Nephron (organoid): ENCODE results near the gene SNAPC2.
A peak's percentile ranks its signal among the peaks of the same experiment; 100 is the strongest.

ENCODE experiments used
- H3K27ac Mint-ChIP-seq, 3 experiments: 2 replicates each; pipeline ENCODE4 v1.8.0; 2020; ENCODE audit warnings: mixed read lengths in 3 of 3, mild to moderate bottlenecking in 2 of 3, moderate library complexity in 1 of 3
- H3K27me3 Mint-ChIP-seq: 2 replicates; pipeline ENCODE4 v1.8.0; 2021; ENCODE audit warnings: low read depth, mild to moderate bottlenecking, moderate library complexity, mixed read lengths
- H3K36me3 Mint-ChIP-seq: 2 replicates; pipeline ENCODE4 v1.8.0; 2020; ENCODE audit warnings: low read depth, mixed read lengths
- H3K4me1 Mint-ChIP-seq: 2 replicates; pipeline ENCODE4 v1.8.0; 2020; ENCODE audit warnings: mixed read lengths
- H3K4me3 Mint-ChIP-seq, 3 experiments: 2 replicates each; pipeline ENCODE4 v1.8.0; 2020; ENCODE audit warnings: mild to moderate bottlenecking in 3 of 3, mixed read lengths in 3 of 3, moderate library complexity in 2 of 3
- H3K9me3 Mint-ChIP-seq: 2 replicates; pipeline ENCODE4 v1.8.0; 2020; ENCODE audit warnings: mixed read lengths
- CTCF ChIP-seq, 3 experiments: fragments of 200-600 bp; sonication (generic); IDR thresholded peaks; one replicate each; pipeline ENCODE4 v1.5.0; 2021; ENCODE audit warnings: antibody characterized with exemption in 3 of 3; ENCODE audit not compliant: unreplicated experiment in 3 of 3

The SNAPC2 gene

GRCh38 chr19:7969555-7969939, 49.4 kb downstream of the SNAPC2 start:
- Mint-ChIP-seq H3K4me1 (no peaks in the 10 kb centered on the region), H3K27me3 (no peaks in the 10 kb centered on the region), H3K4me3 (no peak overlapping the region), H3K27ac (no peak overlapping the region), H3K36me3 (peaks cover 45% of the 10 kb centered on the region), H3K9me3 (no peaks in the 10 kb centered on the region)
- no peak for TF ChIP-seq CTCF (IDR thresholded peaks at IDR 0.05; ENCODE audit: unreplicated experiment in 3 of 3)

GRCh38 chr19:7970716-7971448, 50.7 kb downstream of the SNAPC2 start:
- no peaks in the 10 kb centered on the region for H3K4me1 Mint-ChIP-seq
- H3K36me3 Mint-ChIP-seq, result peaks cover 45% of the 10 kb centered on the region
- H3K27ac Mint-ChIP-seq, result no peak overlapping the region
- no peak overlapping the region for H3K4me3 Mint-ChIP-seq
- peak; percentile 63 to 76 (median 67) for TF ChIP-seq CTCF (IDR thresholded peaks at IDR 0.05; ENCODE audit: unreplicated experiment in 3 of 3)
- H3K9me3 Mint-ChIP-seq, result no peaks in the 10 kb centered on the region
- H3K27me3 Mint-ChIP-seq, result no peaks in the 10 kb centered on the region

- Mint-ChIP-seq H3K9me3 (no peaks in the 10 kb centered on the region), H3K4me3 (no peak overlapping the region), H3K36me3 (peaks cover 42% of the 10 kb centered on the region), H3K27me3 (no peaks in the 10 kb centered on the region), H3K4me1 (no peaks in the 10 kb centered on the region), H3K27ac (no peak overlapping the region)
- TF ChIP-seq CTCF (IDR thresholded peaks at IDR 0.05; ENCODE audit: unreplicated experiment in 3 of 3), result no peak
Observed at GRCh38 chr19:7971553-7972520, 51.7 kb downstream of the SNAPC2 start.
